CD14-positive monocyte (primary cell): Measurements from ENCODE around the gene BPIFB4. TPM values are rescaled to one million over a fixed set of nuclear protein-coding genes. Genes with fewer than 3 reads are reported as not detected.
A peak's percentile ranks its signal among the peaks of the same experiment; 100 is the strongest.

Experiments used
- DNase-seq, 3 donors: peaks; one replicate each; pipeline ENCODE4 v3.0.0-alpha.2; 2011 to 2022
- H2AFZ ChIP-seq: 2 replicates; pipeline ENCODE4 v1.6.0; 2012; ENCODE audit warnings: mild to moderate bottlenecking, low read depth, low read length, inconsistent platforms; ENCODE audit not compliant: insufficient read depth, poor library complexity, severe bottlenecking
- H3K27ac ChIP-seq, 2 donors: 1 replicate in 1 of 2; 2 replicates in 1 of 2; pipeline ENCODE4 v1.5.1; 2012 to 2013; ENCODE audit warnings: low read length in 2 of 2, control low read depth in 1 of 2, inconsistent platforms in 1 of 2, low read depth in 1 of 2, mild to moderate bottlenecking in 1 of 2
- H3K27me3 ChIP-seq, 2 donors: one replicate each; pipeline versions ENCODE4 v1.6.0 to v1.6.1; 2011 to 2013; ENCODE audit warnings: low read length in 2 of 2; ENCODE audit not compliant: control insufficient read depth in 2 of 2, insufficient read depth in 2 of 2
- H3K36me3 ChIP-seq, 2 donors: replicated peaks in 1 of 2; 1 replicate in 1 of 2; 2 replicates in 1 of 2; pipeline versions ENCODE4 v1.5.1 to v1.6.1; 2012 to 2013; ENCODE audit warnings: low read length in 2 of 2, control low read depth in 1 of 2, inconsistent platforms in 1 of 2, mild to moderate bottlenecking in 1 of 2; ENCODE audit not compliant: insufficient read depth in 2 of 2, control insufficient read depth in 1 of 2
- H3K4me1 ChIP-seq, 2 donors: 1 replicate in 1 of 2; 2 replicates in 1 of 2; pipeline versions ENCODE4 v1.5.1 to v1.6.1; 2012 to 2013; ENCODE audit warnings: low read length in 2 of 2, control low read depth in 1 of 2, inconsistent platforms in 1 of 2, mild to moderate bottlenecking in 1 of 2, moderate library complexity in 1 of 2; ENCODE audit not compliant: insufficient read depth in 2 of 2, control insufficient read depth in 1 of 2
- H3K4me2 ChIP-seq: replicated peaks from 2 replicates; pipeline ENCODE3; 2012; ENCODE audit warnings: low read length, moderate library complexity, mild to moderate bottlenecking; ENCODE audit not compliant: poor library complexity, severe bottlenecking; ENCODE audit errors: extremely low read depth
- H3K4me3 ChIP-seq, 3 experiments: fragments of 200-600 bp in 1 of 3; sonication (generic) in 1 of 3; replicated peaks in 1 of 3; 1 replicate in 2 of 3; 2 replicates in 1 of 3; pipeline ENCODE4 v1.5.1; 2011 to 2013; ENCODE audit warnings: low read length in 3 of 3, mild to moderate bottlenecking in 3 of 3, control low read depth in 2 of 3, low read depth in 2 of 3, inconsistent platforms in 1 of 3, moderate library complexity in 1 of 3
- H3K79me2 ChIP-seq: 2 replicates; pipeline ENCODE4 v1.6.0; 2012; ENCODE audit warnings: mild to moderate bottlenecking, control low read depth, inconsistent platforms, low read length, moderate library complexity; ENCODE audit not compliant: insufficient read depth
- H3K9ac ChIP-seq: 2 replicates; pipeline ENCODE4 v1.6.0; 2017; ENCODE audit warnings: low read length, mild to moderate bottlenecking; ENCODE audit not compliant: insufficient read depth, poor library complexity, severe bottlenecking
- H3K9me3 ChIP-seq, 2 donors: replicated peaks in 1 of 2; 1 replicate in 1 of 2; 2 replicates in 1 of 2; pipeline versions ENCODE4 v1.5.1 to v1.6.1; 2012 to 2013; ENCODE audit warnings: low read length in 2 of 2, control low read depth in 1 of 2; ENCODE audit not compliant: control insufficient read depth in 1 of 2, insufficient read depth in 1 of 2
- H4K20me1 ChIP-seq: 2 replicates; pipeline ENCODE4 v1.6.0; 2012; ENCODE audit warnings: mild to moderate bottlenecking, low read length, control low read depth, moderate library complexity; ENCODE audit not compliant: insufficient read depth
- H3K27ac Mint-ChIP-seq, 7 donors: one replicate each; pipeline ENCODE4 v1.8.0; 2020; ENCODE audit warnings: mild to moderate bottlenecking in 7 of 7, mixed read lengths in 7 of 7, moderate library complexity in 6 of 7, inconsistent platforms in 2 of 7
- H3K27me3 Mint-ChIP-seq, 3 donors: one replicate each; pipeline ENCODE4 v1.8.0; 2021 to 2022; ENCODE audit warnings: low read depth in 3 of 3, mild to moderate bottlenecking in 3 of 3, mixed read lengths in 3 of 3, moderate library complexity in 3 of 3, inconsistent platforms in 1 of 3
- H3K36me3 Mint-ChIP-seq, 2 donors: one replicate each; pipeline ENCODE4 v1.8.0; 2020; ENCODE audit warnings: mixed read lengths in 2 of 2, inconsistent platforms in 1 of 2, mild to moderate bottlenecking in 1 of 2
- H3K4me1 Mint-ChIP-seq: one replicate; pipeline ENCODE4 v1.8.0; 2020; ENCODE audit warnings: mild to moderate bottlenecking, mixed read lengths
- H3K4me3 Mint-ChIP-seq, 2 donors: one replicate each; pipeline ENCODE4 v1.8.0; 2020; ENCODE audit warnings: mild to moderate bottlenecking in 2 of 2, mixed read lengths in 2 of 2, moderate library complexity in 1 of 2
- H3K9me3 Mint-ChIP-seq, 7 donors: one replicate each; pipeline ENCODE4 v1.8.0; 2020 to 2022; ENCODE audit warnings: mixed read lengths in 7 of 7, mild to moderate bottlenecking in 6 of 7, moderate library complexity in 6 of 7, inconsistent platforms in 2 of 7
- CTCF ChIP-seq: fragments of 200-600 bp; IDR thresholded peaks from one replicate; pipeline ENCODE4 v1.8.0; 2022; ENCODE audit warnings: antibody characterized with exemption, mild to moderate bottlenecking
- WGBS: methylation state at CpG from one replicate; pipeline ENCODE4 v1.1.5; 2013; ENCODE audit warnings: missing lambda C conversion rate; ENCODE audit not compliant: insufficient coverage; 5-methylcytosine and 5-hydroxymethylcytosine counted together
- intact Hi-C, 2 donors: fragments of 100-400 bp; cut with micrococcal nuclease; formaldehyde crosslinking; loops; one replicate each; pipeline versions ENCODE4 v1.15.0 to v1.15.1; 2023
- polyA plus RNA-seq, 3 donors: library from polyadenylated mRNA; depleted of rRNA in 1 of 3; unstranded in 2 of 3; stranded (reverse) in 1 of 3; fragments of 300-500 nt in 2 of 3; fragments of >200 nt in 1 of 3; fragmentation: Illumina TruSeq in 2 of 3; gene quantifications; 1 replicate in 2 of 3; 2 replicates in 1 of 3; pipeline ENCODE4 v1.2.3, GENCODE V29; 2012 to 2021

The BPIFB4 gene
- polyA plus RNA-seq, 3 donors = not detected

GRCh38 chr20:33063271-33063670 lies 16.2 kb upstream of the BPIFB4 start:
- no peaks in the 10 kb centered on the region for H3K9me3 Mint-ChIP-seq
- no peaks in the 10 kb centered on the region for H3K27me3 ChIP-seq
- no peak overlapping the region for H3K9ac ChIP-seq
- H4K20me1 ChIP-seq = no peaks in the 10 kb centered on the region
- no peak overlapping the region for H3K4me3 ChIP-seq
- H3K27me3 Mint-ChIP-seq = peaks cover 0 to 4% (median 2%) of the 10 kb centered on the region in 3 donors
- peaks cover 10% of the 10 kb centered on the region in 2 donors for H3K4me1 ChIP-seq
- H3K36me3 ChIP-seq = no peaks in the 10 kb centered on the region
- peaks cover 14% of the 10 kb centered on the region for H3K4me1 Mint-ChIP-seq
- TF ChIP-seq CTCF = no peak
- no peak overlapping the region for H2AFZ ChIP-seq
- H3K79me2 ChIP-seq = no peaks in the 10 kb centered on the region
- H3K4me3 Mint-ChIP-seq = no peak overlapping the region
- no peak overlapping the region for H3K27ac ChIP-seq
- H3K27ac Mint-ChIP-seq = no peak overlapping the region
- H3K9me3 ChIP-seq = no peaks in the 10 kb centered on the region
- DNase-seq = no peak
- intact Hi-C loops = no loop called here
- H3K36me3 Mint-ChIP-seq = no peaks in the 10 kb centered on the region
- H3K4me2 ChIP-seq = no peak overlapping the region
- WGBS = 83% methylated on average over 2 of the region's 6 CpGs

- Histone ChIP-seq H4K20me1 (no peaks in the 10 kb centered on the region), H3K79me2 (no peaks in the 10 kb centered on the region), H3K4me2 (no peak overlapping the region), H3K27ac (no peak overlapping the region), H3K9ac (no peak overlapping the region), H3K27me3 (no peaks in the 10 kb centered on the region), H3K4me3 (no peak overlapping the region), H3K36me3 (no peaks in the 10 kb centered on the region), H3K9me3 (no peaks in the 10 kb centered on the region), H2AFZ (no peak overlapping the region), H3K4me1 (peaks cover 11 to 12% of the 10 kb centered on the region in 2 donors)
- Mint-ChIP-seq H3K36me3 (no peaks in the 10 kb centered on the region), H3K27ac (peak overlapping the region in 1 of 7 donors; percentile 35), H3K9me3 (no peaks in the 10 kb centered on the region), H3K4me3 (peak overlapping the region in 1 of 2 donors; percentile 15), H3K4me1 (peaks cover 16% of the 10 kb centered on the region), H3K27me3 (peaks cover 0 to 4% (median 1%) of the 10 kb centered on the region in 3 donors)
- DNase-seq = no peak
- intact Hi-C loops = no loop called here
- WGBS = 100% methylated on average over 3 of the region's 11 CpGs
- TF ChIP-seq CTCF = no peak
Observed at GRCh38 chr20:33064572-33065287, 14.7 kb upstream of the BPIFB4 start.
